HG03097 (cell line): Measurements from ENCODE around the gene MUC5AC.

ENCODE experiments used
- ATAC-seq: cut with Tn5 transposase; IDR thresholded peaks from one replicate; pipeline ENCODE4 v1.9.1; 2021; ENCODE audit not compliant: unreplicated experiment, low FRiP score

The MUC5AC gene

DNA sequence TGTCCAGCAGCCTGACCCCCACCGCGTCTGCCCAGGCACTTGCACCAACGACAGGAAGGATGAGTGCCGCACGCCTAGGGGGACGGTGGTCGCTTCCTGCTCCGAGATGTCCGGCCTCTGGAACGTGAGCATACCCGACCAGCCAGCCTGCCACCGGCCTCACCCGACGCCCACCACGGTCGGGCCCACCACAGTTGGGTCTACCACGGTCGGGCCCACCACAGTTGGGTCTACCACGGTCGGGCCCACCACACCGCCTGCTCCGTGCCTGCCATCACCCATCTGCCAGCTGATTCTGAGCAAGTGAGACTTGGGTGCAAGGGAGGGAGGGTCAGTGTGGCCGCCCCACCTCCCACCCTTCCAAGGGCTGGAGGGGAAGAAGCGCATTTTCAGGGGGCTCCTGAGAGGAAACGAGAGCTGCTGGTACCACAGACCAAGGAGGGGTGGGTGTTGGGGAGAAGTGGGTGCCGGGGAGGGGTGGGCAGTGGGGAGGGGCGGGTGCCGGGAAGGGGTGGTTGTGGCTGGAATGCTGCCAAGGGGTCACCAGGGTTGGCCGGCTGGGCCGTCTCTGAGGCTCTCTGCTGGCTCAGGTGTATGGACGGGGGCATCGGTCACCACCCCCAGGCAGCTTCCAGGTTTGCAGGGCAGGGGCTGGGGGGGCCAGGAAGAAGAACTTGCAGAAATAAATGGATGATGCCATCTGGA, 37.4 kb downstream of the MUC5AC start:
- ATAC-seq = no peak

DNA sequence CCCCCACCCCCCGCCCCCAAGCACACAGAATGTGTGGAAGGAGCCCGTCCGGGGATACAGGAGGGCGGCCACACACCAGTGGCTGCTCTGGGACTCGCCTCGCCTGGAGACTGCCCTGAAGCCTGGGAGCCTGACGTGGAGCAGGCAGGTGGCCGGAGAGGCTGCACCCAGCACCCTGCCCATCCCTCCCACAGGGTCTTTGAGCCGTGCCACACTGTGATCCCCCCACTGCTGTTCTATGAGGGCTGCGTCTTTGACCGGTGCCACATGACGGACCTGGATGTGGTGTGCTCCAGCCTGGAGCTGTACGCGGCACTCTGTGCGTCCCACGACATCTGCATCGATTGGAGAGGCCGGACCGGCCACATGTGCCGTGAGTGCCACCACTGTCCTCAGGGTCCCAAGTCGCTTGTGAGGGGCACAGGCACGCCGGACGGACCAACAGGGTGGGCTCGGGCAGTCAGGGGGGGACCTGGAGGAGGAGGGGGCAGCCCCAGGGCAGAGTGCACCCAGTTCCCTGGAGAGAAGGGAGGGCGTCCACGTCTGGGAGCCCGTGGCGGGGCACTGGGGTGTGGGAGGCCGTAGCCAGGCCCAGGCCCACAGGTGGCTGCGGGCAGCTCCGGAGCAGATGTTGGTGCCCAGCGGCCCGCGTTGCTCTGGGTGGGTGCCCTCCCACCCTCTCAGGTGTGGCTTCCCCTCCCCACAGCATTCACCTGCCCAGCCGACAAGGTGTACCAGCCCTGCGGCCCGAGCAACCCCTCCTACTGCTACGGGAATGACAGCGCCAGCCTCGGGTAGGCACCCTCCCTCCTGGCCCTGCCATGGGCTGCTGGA, 38.1 kb downstream of the MUC5AC start:
- no peak for ATAC-seq

DNA sequence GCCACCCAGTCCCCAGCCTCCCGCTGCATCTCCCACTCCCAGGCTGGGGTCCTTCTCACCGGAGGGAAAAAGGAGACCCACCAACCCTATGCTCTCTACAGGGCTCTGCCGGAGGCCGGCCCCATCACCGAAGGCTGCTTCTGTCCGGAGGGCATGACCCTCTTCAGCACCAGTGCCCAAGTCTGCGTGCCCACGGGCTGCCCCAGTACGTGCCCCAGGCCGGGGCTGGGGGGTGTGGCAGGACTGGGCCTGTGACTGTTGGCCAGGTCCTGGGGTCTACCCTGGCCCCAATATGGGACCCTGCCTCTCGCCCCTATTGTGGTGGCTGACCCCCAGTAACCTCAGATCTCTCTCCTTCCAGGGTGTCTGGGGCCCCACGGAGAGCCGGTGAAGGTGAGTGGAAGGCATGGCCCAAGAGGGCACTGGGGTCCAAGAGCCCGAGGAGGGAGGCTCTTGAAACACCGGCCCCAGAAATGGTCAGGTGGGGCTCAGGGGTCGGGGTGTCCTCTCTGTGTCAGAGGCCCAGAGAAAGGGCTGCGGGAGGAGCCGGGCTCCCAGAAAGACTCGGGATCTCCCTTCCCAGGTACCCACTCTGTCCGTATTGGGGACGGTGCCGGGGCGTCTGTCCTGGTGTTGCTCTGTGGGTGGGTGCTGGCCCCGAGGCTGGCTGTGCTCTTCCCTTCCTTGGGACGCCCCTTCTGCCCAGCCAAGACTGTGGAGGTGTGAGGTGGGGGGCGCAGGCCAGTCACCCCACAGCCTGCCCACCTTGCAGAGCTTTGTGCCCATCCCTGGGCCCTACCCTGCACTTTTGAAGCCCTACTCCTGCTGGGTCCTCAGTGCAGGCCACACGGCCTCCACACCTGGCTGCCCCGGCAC, 39.0 kb downstream of the MUC5AC start:
- no peak for ATAC-seq

DNA sequence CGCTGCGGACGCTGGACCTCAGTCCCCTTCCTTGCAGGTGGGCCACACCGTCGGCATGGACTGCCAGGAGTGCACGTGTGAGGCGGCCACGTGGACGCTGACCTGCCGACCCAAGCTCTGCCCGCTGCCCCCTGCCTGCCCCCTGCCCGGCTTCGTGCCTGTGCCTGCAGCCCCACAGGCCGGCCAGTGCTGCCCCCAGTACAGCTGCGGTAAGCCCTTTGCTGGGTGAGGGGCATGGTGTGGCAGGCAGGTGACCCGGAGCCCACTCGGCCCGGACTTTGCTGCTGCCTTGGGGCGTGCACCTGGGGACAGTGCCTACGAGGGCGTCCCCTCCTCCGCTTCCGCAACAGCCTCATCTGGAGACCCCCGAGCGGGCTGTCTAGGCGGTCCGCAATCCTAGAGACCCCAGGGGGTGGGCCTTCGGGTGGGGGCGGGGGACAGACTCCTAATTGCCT, 39.7 kb downstream of the MUC5AC start:
- no peak for ATAC-seq

GRCh38 chr11:1197886-1198560, 40.3 kb downstream of the MUC5AC start:
- no peak for ATAC-seq

GRCh38 chr11:1198561-1199240, 40.9 kb downstream of the MUC5AC start:
- ATAC-seq = no peak

DNA sequence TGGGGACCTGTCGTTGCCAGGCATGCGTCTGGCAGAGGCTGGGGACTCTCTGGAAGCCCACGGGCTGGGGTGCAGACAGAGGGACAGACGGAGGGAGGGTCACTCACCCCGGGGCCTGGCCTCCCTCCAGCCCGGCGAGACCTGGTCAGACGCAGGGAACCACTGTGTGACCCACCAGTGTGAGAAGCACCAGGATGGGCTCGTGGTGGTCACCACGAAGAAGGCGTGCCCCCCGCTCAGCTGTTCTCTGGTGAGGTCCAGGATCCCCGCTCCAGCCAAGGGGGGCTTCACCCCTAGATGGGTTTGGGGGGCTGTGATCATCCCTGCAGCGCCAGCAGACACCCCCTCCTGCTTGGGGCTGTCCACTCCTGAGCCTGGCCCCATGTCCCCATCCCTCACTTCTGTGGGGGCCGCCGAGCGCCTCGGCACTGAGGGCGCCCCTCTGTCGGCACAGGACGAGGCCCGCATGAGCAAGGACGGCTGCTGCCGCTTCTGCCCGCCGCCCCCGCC, 41.5 kb downstream of the MUC5AC start:
- no peak for ATAC-seq

GRCh38 chr11:1199751-1200610, 42.2 kb downstream of the MUC5AC start:
- no peak for ATAC-seq

- ATAC-seq = no peak
Observed at GRCh38 chr11:1200611-1201191, 42.9 kb downstream of the MUC5AC start.

GRCh38 chr11:1201395-1202153, 43.8 kb downstream of the MUC5AC start:
- no peak for ATAC-seq

DNA sequence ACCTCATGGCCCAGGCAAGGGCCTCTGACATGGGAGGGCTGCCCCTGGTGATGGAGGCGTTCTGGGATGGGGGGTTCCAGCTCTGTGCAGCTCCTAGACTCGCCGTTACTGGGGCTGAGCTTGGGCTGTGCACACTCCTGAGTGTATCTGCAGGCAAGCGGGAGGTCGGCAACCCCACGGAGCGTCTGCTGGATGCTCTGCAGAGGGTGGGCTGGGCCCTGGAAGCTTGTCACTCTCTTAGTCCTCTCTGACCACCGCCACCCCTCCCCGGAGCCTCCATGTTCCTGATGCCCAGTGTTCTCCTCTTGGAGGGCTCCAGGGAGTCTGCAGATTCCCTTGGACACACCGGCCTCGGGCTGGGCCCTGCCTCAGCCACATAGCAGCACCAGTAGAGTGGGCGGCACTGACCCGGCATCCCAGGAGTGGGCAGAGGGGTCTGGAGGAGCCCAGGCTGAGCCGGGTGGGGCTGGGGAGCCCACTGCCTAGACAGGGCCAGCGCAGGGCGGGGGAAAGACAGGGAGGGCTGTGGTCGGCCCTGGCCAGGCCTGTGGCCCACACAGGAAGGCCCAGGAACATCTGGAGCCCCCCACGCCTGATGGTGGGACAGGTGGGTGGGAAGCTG, 44.5 kb downstream of the MUC5AC start:
- ATAC-seq = no peak

GRCh38 chr11:1202776-1203504, 45.2 kb downstream of the MUC5AC start:
- ATAC-seq = no peak

DNA sequence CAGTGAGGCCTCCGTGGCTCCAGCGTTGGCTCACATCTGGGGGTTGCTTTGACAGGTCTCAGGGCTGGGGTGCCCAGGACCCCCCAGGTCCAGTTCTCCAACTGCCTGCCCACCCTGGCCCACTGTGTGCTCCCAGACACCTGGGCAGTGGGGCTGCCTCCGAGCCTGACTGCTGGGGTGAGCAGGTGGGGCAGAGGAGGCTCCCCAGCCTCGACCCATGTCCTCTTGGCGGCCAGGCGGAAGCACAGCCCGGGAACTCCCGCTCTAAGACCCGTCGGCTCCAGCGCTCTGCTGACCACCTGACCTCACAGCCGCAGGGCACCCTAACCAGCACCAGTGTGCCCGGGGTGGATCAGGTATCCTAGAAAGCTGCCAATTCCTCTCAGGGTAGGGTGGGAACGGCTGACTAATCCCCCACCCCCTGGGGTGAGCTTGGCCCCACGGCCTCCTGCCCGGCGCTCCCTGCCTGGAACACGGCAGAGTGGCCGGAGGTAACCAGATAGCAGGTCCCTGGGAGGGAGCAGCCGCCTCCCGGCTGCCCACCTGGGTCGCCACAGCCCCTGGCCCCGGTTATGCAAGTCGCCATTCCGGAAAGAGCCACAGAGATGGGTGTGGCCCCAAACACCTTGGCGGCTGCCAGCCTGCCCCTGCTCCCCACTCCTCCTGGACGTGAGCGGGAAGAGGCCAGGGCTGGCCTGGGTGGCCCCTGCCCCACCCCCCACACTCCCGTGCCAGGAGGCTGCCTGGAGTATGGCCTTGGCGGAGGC, 45.9 kb downstream of the MUC5AC start:
- ATAC-seq = no peak

- ATAC-seq = no peak
Observed at GRCh38 chr11:1204381-1205101, 46.8 kb downstream of the MUC5AC start.
